ENCODE measurements around the gene CD163L1.
"Not testable (repeated sequence)": the region's sequence is repeated elsewhere in the genome, so short reads cannot be mapped to it uniquely, and the experiment has no call there.

CD163L1 gene

GRCh38 chr12:7444537-7444936 lies 584 bp upstream of the CD163L1 start:
- H3K27ac ChIP-seq (ENCODE audit: low read length), result no peak overlapping the region

GRCh38 chr12:7441216-7441615 lies 2.7 kb downstream of the CD163L1 start:
- no peak overlapping the region for H3K9ac ChIP-seq (ENCODE audit: low read length)
- no peak for TF ChIP-seq CTCF (IDR thresholded peaks at IDR 0.05; ENCODE audit: low read depth, low read length)
- TF ChIP-seq EZH2phosphoT487 (IDR thresholded peaks at IDR 0.05; ENCODE audit: low read depth), result no peak
- H3K27me3 ChIP-seq (ENCODE audit: low read depth, low read length), result 0 out of 2 replicates have a peak, but pooled peaks cover 4% of the 10 kb centered on the region
- H3K4me3 ChIP-seq (ENCODE audit: low read length), result no peak overlapping the region
- H4K20me1 ChIP-seq (ENCODE audit: insufficient read depth, low read length), result no peaks in the 10 kb centered on the region
- H3K4me2 ChIP-seq (ENCODE audit: low read length), result no peak overlapping the region
- H3K27ac ChIP-seq (ENCODE audit: low read length), result no peak overlapping the region
- H3K4me1 ChIP-seq (ENCODE audit: low read length), result no peaks in the 10 kb centered on the region
- H2AFZ ChIP-seq (ENCODE audit: low read depth, low read length), result no peak overlapping the region
- no peaks in the 10 kb centered on the region for H3K36me3 ChIP-seq (replicated peaks; ENCODE audit: low read depth, low read length)
- no peaks in the 10 kb centered on the region for H3K79me2 ChIP-seq (ENCODE audit: low read length)
- no peaks in the 10 kb centered on the region for H3K9me3 ChIP-seq (ENCODE audit: insufficient read depth, low read length)

More at GRCh38 chr12:7444537-7444936, 584 bp upstream of the CD163L1 start:
- H3K79me2 ChIP-seq (ENCODE audit: low read length), result no peaks in the 10 kb centered on the region
- TF ChIP-seq CTCF (IDR thresholded peaks at IDR 0.05; ENCODE audit: low read depth, low read length) (no peak), EZH2phosphoT487 (IDR thresholded peaks at IDR 0.05; ENCODE audit: low read depth) (no peak)
- no peak overlapping the region for H2AFZ ChIP-seq (ENCODE audit: low read depth, low read length)
- no peak overlapping the region for H3K9ac ChIP-seq (ENCODE audit: low read length)
- H3K4me1 ChIP-seq (ENCODE audit: low read length), result no peaks in the 10 kb centered on the region
- H3K4me3 ChIP-seq (ENCODE audit: low read length), result no peak overlapping the region
- no peak overlapping the region for H3K4me2 ChIP-seq (ENCODE audit: low read length)
- H4K20me1 ChIP-seq (ENCODE audit: insufficient read depth, low read length), result no peaks in the 10 kb centered on the region
- no peaks in the 10 kb centered on the region for H3K9me3 ChIP-seq (ENCODE audit: insufficient read depth, low read length)
- H3K36me3 ChIP-seq (replicated peaks; ENCODE audit: low read depth, low read length), result no peaks in the 10 kb centered on the region
- peaks cover 6% of the 10 kb centered on the region; the same call in 1 of the 2 replicates for H3K27me3 ChIP-seq (ENCODE audit: low read depth, low read length)

DNA sequence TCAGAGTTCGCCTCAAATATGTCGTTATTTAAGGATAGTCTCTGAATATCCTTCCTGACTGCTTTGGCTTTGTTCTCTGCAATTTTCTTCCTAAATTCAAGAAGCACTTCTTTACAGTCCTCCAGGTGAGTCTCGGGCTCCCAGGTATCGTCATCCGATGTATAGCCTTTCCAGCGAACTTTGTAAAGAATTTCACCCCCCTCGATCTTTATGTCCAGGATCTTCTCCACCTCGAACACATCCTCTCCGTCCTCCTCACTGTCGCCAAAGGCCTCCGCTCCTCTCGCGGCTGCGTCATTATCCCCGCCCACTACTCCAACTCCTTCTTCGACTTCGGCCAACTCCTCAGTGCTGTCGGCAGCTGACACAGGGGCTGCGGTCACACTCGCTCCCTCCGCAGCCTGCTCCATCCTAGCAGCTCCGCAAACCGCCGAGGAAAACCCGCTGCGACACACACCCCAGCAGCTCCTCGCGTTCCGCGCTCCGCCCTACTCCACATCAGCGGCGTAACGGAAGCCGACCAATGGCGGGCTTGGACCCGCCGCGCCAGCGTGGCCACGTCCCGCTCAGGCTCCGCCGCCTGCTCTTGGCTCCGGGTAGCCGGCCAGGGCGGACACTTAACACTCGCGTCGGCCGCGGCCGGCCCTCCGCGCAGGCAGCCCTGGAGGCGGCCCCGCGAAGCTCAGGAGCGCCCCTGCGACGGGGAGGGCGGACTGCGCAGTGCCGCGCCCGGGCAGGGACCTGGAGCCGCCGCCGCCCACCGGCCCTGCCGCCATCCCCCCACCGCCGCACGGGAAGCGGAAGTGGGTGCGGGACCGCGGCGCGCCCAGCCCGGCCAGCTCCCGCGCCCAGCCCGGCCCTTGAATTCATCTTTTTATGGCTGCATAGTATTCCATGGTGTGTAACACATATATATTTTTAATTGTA lies 4.1 kb downstream of the CD163L1 start:
- H3K9ac ChIP-seq (ENCODE audit: low read length), result no peak overlapping the region
- H2AFZ ChIP-seq (ENCODE audit: low read depth, low read length), result no peak overlapping the region
- H3K27me3 ChIP-seq (ENCODE audit: low read depth, low read length), result 0 out of 2 replicates have a peak, but pooled peaks cover 4% of the 10 kb centered on the region
- H3K9me3 ChIP-seq (ENCODE audit: insufficient read depth, low read length), result no peaks in the 10 kb centered on the region
- peaks cover 3% of the 10 kb centered on the region for H3K4me1 ChIP-seq (ENCODE audit: low read length)
- H3K36me3 ChIP-seq (replicated peaks; ENCODE audit: low read depth, low read length), result no peaks in the 10 kb centered on the region
- no peaks in the 10 kb centered on the region for H4K20me1 ChIP-seq (ENCODE audit: insufficient read depth, low read length)
- H3K4me2 ChIP-seq (ENCODE audit: low read length), result no peak overlapping the region
- no peaks in the 10 kb centered on the region for H3K79me2 ChIP-seq (ENCODE audit: low read length)
- TF ChIP-seq CTCF (IDR thresholded peaks at IDR 0.05; ENCODE audit: low read depth, low read length) (no peak), EZH2phosphoT487 (IDR thresholded peaks at IDR 0.05; ENCODE audit: low read depth) (no peak)
- no peak overlapping the region for H3K4me3 ChIP-seq (ENCODE audit: low read length)
- no peak overlapping the region for H3K27ac ChIP-seq (ENCODE audit: low read length)

GRCh38 chr12:7438291-7438995 lies 5.5 kb downstream of the CD163L1 start:
- not testable (repeated sequence) for H3K27me3 ChIP-seq (ENCODE audit: low read depth, low read length); H3K36me3 ChIP-seq (replicated peaks; ENCODE audit: low read depth, low read length); H3K27ac ChIP-seq (ENCODE audit: low read length); H4K20me1 ChIP-seq (ENCODE audit: insufficient read depth, low read length); H3K4me3 ChIP-seq (ENCODE audit: low read length); H3K4me2 ChIP-seq (ENCODE audit: low read length); H3K9ac ChIP-seq (ENCODE audit: low read length); H3K9me3 ChIP-seq (ENCODE audit: insufficient read depth, low read length); H3K79me2 ChIP-seq (ENCODE audit: low read length); H2AFZ ChIP-seq (ENCODE audit: low read depth, low read length)
- peaks cover 13% of the 10 kb centered on the region for H3K4me1 ChIP-seq (ENCODE audit: low read length)

- H4K20me1 ChIP-seq (ENCODE audit: insufficient read depth, low read length); H2AFZ ChIP-seq (ENCODE audit: low read depth, low read length); H3K9ac ChIP-seq (ENCODE audit: low read length); H3K9me3 ChIP-seq (ENCODE audit: insufficient read depth, low read length); H3K79me2 ChIP-seq (ENCODE audit: low read length); H3K4me2 ChIP-seq (ENCODE audit: low read length); H3K4me3 ChIP-seq (ENCODE audit: low read length); H3K36me3 ChIP-seq (replicated peaks; ENCODE audit: low read depth, low read length); H3K27ac ChIP-seq (ENCODE audit: low read length): not testable (repeated sequence)
- Histone ChIP-seq H3K27me3 (ENCODE audit: low read depth, low read length) (peaks cover 13% of the 10 kb centered on the region), H3K4me1 (ENCODE audit: low read length) (peaks cover 13% of the 10 kb centered on the region)
Observed at GRCh38 chr12:7437494-7437893, 6.5 kb downstream of the CD163L1 start.

Data from OCI-LY3 (cell line).